SU-DHL-6 (cell line): Measurements from ENCODE around the gene MAGEB4.

Experiments used
- H2AFZ ChIP-seq: fragments of 200-600 bp; sonication (generic); 2 replicates; pipeline ENCODE4 v1.6.1; 2014; ENCODE audit warnings: low read depth, mild to moderate bottlenecking, moderate library complexity, mixed read lengths, antibody characterized with exemption, low read length; ENCODE audit not compliant: severe bottlenecking
- H3F3A ChIP-seq: fragments of 200-600 bp; shearing (Covaris generic); 2 replicates; pipeline ENCODE4 v1.6.0; 2016; ENCODE audit warnings: antibody characterized with exemption, mild to moderate bottlenecking; ENCODE audit not compliant: insufficient read depth
- H3K27ac ChIP-seq: fragments of 200-600 bp; sonication (generic); 2 replicates; pipeline ENCODE4 v1.5.1; 2016; ENCODE audit warnings: low read depth, mild to moderate bottlenecking, low read length, moderate library complexity, mixed read lengths
- H3K27me3 ChIP-seq: fragments of 200-600 bp; sonication (generic), shearing (Covaris generic); 2 replicates; pipeline ENCODE4 v1.6.0; 2014; ENCODE audit warnings: mild to moderate bottlenecking, low read length
- H3K36me3 ChIP-seq: fragments of 200-600 bp; sonication (generic); 2 replicates; pipeline ENCODE4 v1.6.1; 2014; ENCODE audit warnings: mild to moderate bottlenecking, low read length, mixed read lengths
- H3K4me2 ChIP-seq: fragments of 300-600, 200-600 bp; shearing (Covaris generic), sonication (generic); 2 replicates; pipeline ENCODE4 v1.6.0; 2014; ENCODE audit warnings: low read length, low read depth, mild to moderate bottlenecking; ENCODE audit not compliant: poor library complexity, severe bottlenecking
- H3K4me3 ChIP-seq: fragments of 200-600 bp; sonication (generic); 2 replicates; pipeline ENCODE4 v1.5.1; 2014; ENCODE audit warnings: antibody characterized with exemption, low read length, mild to moderate bottlenecking, mixed read lengths; ENCODE audit not compliant: insufficient read depth, poor library complexity, severe bottlenecking
- H3K79me2 ChIP-seq: fragments of 200-600 bp; sonication (generic); 2 replicates; pipeline ENCODE4 v1.6.1; 2014; ENCODE audit warnings: mild to moderate bottlenecking, low read length, moderate library complexity; ENCODE audit not compliant: insufficient read depth
- H3K9ac ChIP-seq: fragments of 200-600 bp; sonication (generic); 2 replicates; pipeline ENCODE4 v1.7.0; 2014; ENCODE audit warnings: mild to moderate bottlenecking, low read length
- H3K9me2 ChIP-seq: fragments of 200-600 bp; sonication (generic); replicated peaks from 2 replicates; pipeline ENCODE4 v1.6.1; 2014; ENCODE audit warnings: low read length; ENCODE audit not compliant: insufficient read depth
- H3K9me3 ChIP-seq: fragments of 200-600 bp; sonication (generic); 2 replicates; pipeline ENCODE4 v1.6.1; 2014; ENCODE audit warnings: low read length, mixed read lengths; ENCODE audit not compliant: insufficient read depth
- H4K20me1 ChIP-seq: fragments of 200-600 bp; sonication (generic); 2 replicates; pipeline ENCODE4 v1.6.1; 2014; ENCODE audit warnings: low read depth, mild to moderate bottlenecking, antibody characterized with exemption, low read length, moderate library complexity, mixed read lengths
- CTCF ChIP-seq: fragments of 200-600 bp; sonication (generic); IDR thresholded peaks from one replicate; pipeline ENCODE4 v1.5.1; 2017; ENCODE audit warnings: antibody characterized with exemption, mild to moderate bottlenecking, low read length, moderate library complexity; ENCODE audit not compliant: insufficient read depth, poor library complexity, severe bottlenecking
- EZH2phosphoT487 ChIP-seq: fragments of 200-600 bp; sonication (generic), shearing (Covaris generic); conservative IDR thresholded peaks from 2 replicates; pipeline ENCODE4 v1.6.1; 2018; ENCODE audit warnings: mild to moderate bottlenecking, antibody characterized with exemption, low read length, moderate library complexity, mixed read lengths

The MAGEB4 gene

GRCh38 chrX:30215357-30215843 lies 26.4 kb upstream of the MAGEB4 start, which contains the start of gene MAGEB2:
Gene MAGEB2 (plus strand): TSS chrX:30215563. CDS start chrX:30218581, 3,018 bp downstream.
- Histone ChIP-seq H3K79me2 (no peaks in the 10 kb centered on the region), H3K27ac (no peak within 1 kb of the TSS), H3K4me2 (no peak within 1 kb of the TSS), H3K27me3 (no peaks in the 10 kb centered on the region), H3K36me3 (no peaks in the 10 kb centered on the region), H4K20me1 (no peaks in the 10 kb centered on the region), H2AFZ (no peak within 1 kb of the TSS), H3K9me2 (no peaks in the 10 kb centered on the region), H3K4me3 (no peak within 1 kb of the TSS), H3K9ac (no peak within 1 kb of the TSS), H3F3A (no peaks in the 10 kb centered on the region), H3K9me3 (no peaks in the 10 kb centered on the region)
- TF ChIP-seq CTCF (no peak), EZH2phosphoT487 (no peak)

- Histone ChIP-seq H3K9ac (no peak overlapping the region), H3K27me3 (no peaks in the 10 kb centered on the region), H3K9me2 (no peaks in the 10 kb centered on the region), H3K79me2 (no peaks in the 10 kb centered on the region), H4K20me1 (no peaks in the 10 kb centered on the region), H3K4me3 (no peak overlapping the region), H3K36me3 (no peaks in the 10 kb centered on the region), H3K27ac (no peak overlapping the region), H3K4me2 (no peak overlapping the region), H3F3A (no peaks in the 10 kb centered on the region), H2AFZ (no peak overlapping the region), H3K9me3 (no peaks in the 10 kb centered on the region)
- no peak for TF ChIP-seq EZH2phosphoT487
- no peak for TF ChIP-seq CTCF
Observed at GRCh38 chrX:30217465-30217864, 24.3 kb upstream of the MAGEB4 start.

GRCh38 chrX:30219372-30219771 lies 22.4 kb upstream of the MAGEB4 start:
- Histone ChIP-seq H3F3A (no peaks in the 10 kb centered on the region), H3K4me2 (no peak overlapping the region), H3K36me3 (no peaks in the 10 kb centered on the region), H4K20me1 (no peaks in the 10 kb centered on the region), H3K9ac (no peak overlapping the region), H3K79me2 (no peaks in the 10 kb centered on the region), H3K27ac (no peak overlapping the region), H2AFZ (no peak overlapping the region), H3K4me3 (no peak overlapping the region), H3K9me3 (no peaks in the 10 kb centered on the region), H3K27me3 (no peaks in the 10 kb centered on the region), H3K9me2 (no peaks in the 10 kb centered on the region)
- TF ChIP-seq CTCF, result no peak
- no peak for TF ChIP-seq EZH2phosphoT487
